SK-N-SH (cell line): ENCODE measurements around the gene SRSF5. TPM values are rescaled to one million over a fixed set of nuclear protein-coding genes. Genes with fewer than 3 reads are reported as not detected.

Experiments used
- CTCF ChIA-PET: fragments of 300-600, 350-600 bp; formaldehyde crosslinking; extraction: SDS; loops from one replicate; lab custom pipeline; 2021; lab: Yijun Ruan, JAX
- POLR2A ChIA-PET: fragments of 350-600 bp; sonication (Branson Sonifier 250); formaldehyde crosslinking; extraction: SDS; loops from one replicate; lab custom pipeline; 2020; ENCODE audit warnings: antibody characterized with exemption, inconsistent platforms; lab: Yijun Ruan, JAX
- DNase-seq: peaks from one replicate; pipeline ENCODE4 v3.0.0; 2012
- H2AFZ ChIP-seq: fragments of 200-600 bp; sonication (generic); 2 replicates; pipeline ENCODE4 v1.8.1; 2016; ENCODE audit warnings: antibody characterized with exemption, mild to moderate bottlenecking, low read depth
- H3F3A ChIP-seq: fragments of 200-600 bp; sonication (generic); replicated peaks from 2 replicates; pipeline ENCODE3; 2016; ENCODE audit warnings: antibody characterized with exemption, mild to moderate bottlenecking; ENCODE audit not compliant: insufficient read depth
- H3K27ac ChIP-seq, 2 experiments: fragments of 200-500 bp in 1 of 2; fragments of 200-600 bp in 1 of 2; sonication (Bioruptor generic) in 1 of 2; sonication (generic), shearing (Covaris generic) in 1 of 2; 2 replicates each; pipeline versions ENCODE4 v1.5.1 to v1.6.1; 2014 to 2016; ENCODE audit warnings: low read depth in 2 of 2, inconsistent platforms in 1 of 2, low read length in 1 of 2, mild to moderate bottlenecking in 1 of 2, mixed read lengths in 1 of 2
- H3K27me3 ChIP-seq: fragments of 200-600 bp; sonication (generic), shearing (Covaris generic); 2 replicates; pipeline ENCODE4 v1.6.1; 2016; ENCODE audit warnings: mixed run types; ENCODE audit not compliant: insufficient read depth
- H3K36me3 ChIP-seq, 2 experiments: fragments of 200-500 bp in 1 of 2; fragments of 200-600 bp in 1 of 2; sonication (Bioruptor generic) in 1 of 2; sonication (generic) in 1 of 2; replicated peaks in 1 of 2; 2 replicates each; pipeline versions ENCODE3 to v1.5.1; 2014 to 2016; ENCODE audit warnings: low read length in 1 of 2, mild to moderate bottlenecking in 1 of 2; ENCODE audit not compliant: insufficient read depth in 2 of 2, control insufficient read depth in 1 of 2
- H3K4me1 ChIP-seq, 2 experiments: fragments of 200-500 bp in 1 of 2; fragments of 200-600 bp in 1 of 2; sonication (Bioruptor generic) in 1 of 2; sonication (generic), shearing (Covaris generic) in 1 of 2; 2 replicates each; pipeline versions ENCODE4 v1.5.1 to v1.6.1; 2014 to 2016; ENCODE audit warnings: low read depth in 1 of 2, low read length in 1 of 2, mixed run types in 1 of 2; ENCODE audit not compliant: insufficient read depth in 2 of 2, control insufficient read depth in 1 of 2
- H3K4me2 ChIP-seq: fragments of 200-600 bp; sonication (generic), shearing (Covaris generic); 2 replicates; pipeline ENCODE4 v1.6.1; 2017; ENCODE audit warnings: mixed run types
- H3K4me3 ChIP-seq, 2 experiments: fragments of 200-500 bp in 1 of 2; fragments of 200-600 bp in 1 of 2; sonication (Bioruptor generic) in 1 of 2; sonication (generic), shearing (Covaris generic) in 1 of 2; 2 replicates each; pipeline versions ENCODE4 v1.5.1 to v1.8.1; 2014 to 2016; ENCODE audit warnings: low read depth in 2 of 2, inconsistent platforms in 1 of 2, low read length in 1 of 2, mild to moderate bottlenecking in 1 of 2, mixed read lengths in 1 of 2, moderate library complexity in 1 of 2
- H3K79me2 ChIP-seq: fragments of 200-600 bp; sonication (generic); 2 replicates; pipeline ENCODE4 v1.8.1; 2017; ENCODE audit warnings: mild to moderate bottlenecking; ENCODE audit not compliant: insufficient read depth
- H3K9ac ChIP-seq: fragments of 200-600 bp; sonication (generic); 2 replicates; pipeline ENCODE4 v1.6.1; 2017; ENCODE audit warnings: mixed run types
- H3K9me2 ChIP-seq: fragments of 200-600 bp; sonication (generic); 2 replicates; pipeline ENCODE4 v1.6.1; 2017; ENCODE audit warnings: mixed run types
- H3K9me3 ChIP-seq: fragments of 200-600 bp; sonication (generic); 2 replicates; pipeline ENCODE4 v1.6.1; 2017; ENCODE audit warnings: mixed run types, mild to moderate bottlenecking, moderate library complexity
- H4K20me1 ChIP-seq: fragments of 200-600 bp; sonication (generic); 2 replicates; pipeline ENCODE4 v1.6.1; 2017; ENCODE audit warnings: mild to moderate bottlenecking, mixed run types; ENCODE audit not compliant: insufficient read depth
- CHD2 ChIP-seq: fragments of 150-350 bp; IDR thresholded peaks from 2 replicates; pipeline ENCODE4 v1.6.1; 2018; ENCODE audit warnings: low read length; ENCODE audit not compliant: partially characterized antibody
- FOXJ3 ChIP-seq: sonication (generic); formaldehyde crosslinking; IDR thresholded peaks from 2 replicates; pipeline ENCODE4 v1.5.1; 2020; ENCODE audit warnings: mild to moderate bottlenecking, missing genetic modification reagents
- FOXM1 ChIP-seq: IDR thresholded peaks from 2 replicates; pipeline ENCODE4 v1.4.0; 2012; ENCODE audit warnings: low read depth, mild to moderate bottlenecking
- MAX ChIP-seq: IDR thresholded peaks from 2 replicates; pipeline ENCODE4 v1.4.0; 2012; ENCODE audit warnings: low read depth
- MXI1 ChIP-seq: IDR thresholded peaks from 2 replicates; pipeline ENCODE4 v1.6.1; 2012; ENCODE audit warnings: mild to moderate bottlenecking, low read depth, low read length, improper control_type of control experiment
- RCOR1 ChIP-seq: fragments of 150-350 bp; IDR thresholded peaks from 2 replicates; pipeline ENCODE4 v1.6.1; 2017; ENCODE audit warnings: antibody characterized with exemption, low read length
- TCF12 ChIP-seq: IDR thresholded peaks from 2 replicates; pipeline ENCODE4 v1.4.0; 2012
- TEAD4 ChIP-seq: IDR thresholded peaks from 2 replicates; pipeline ENCODE4 v1.4.0; 2012; ENCODE audit warnings: mild to moderate bottlenecking, borderline replicate concordance; ENCODE audit not compliant: insufficient read depth
- WGBS: methylation state at CpG from one replicate; pipeline ENCODE4 v1.1.6; 2017; ENCODE audit warnings: low lambda C conversion rate; 5-methylcytosine and 5-hydroxymethylcytosine counted together
- polyA plus RNA-seq, 3 experiments: library from polyadenylated mRNA; depleted of rRNA; stranded (reverse); fragments of >200 nt; gene quantifications; 2 replicates each; pipeline ENCODE4 v1.2.3, GENCODE V29; 2012
- TF ChIP-seq, protein P1 (sequence below): IDR thresholded peaks from 2 replicates; pipeline ENCODE4 v1.4.0; 2012; ENCODE audit warnings: low read depth, borderline replicate concordance

Gene SRSF5
- polyA plus RNA-seq, 1 of the 3 experiments (the other 2 are of a cell fraction): 324 TPM

- no peak for DNase-seq
Measured at GRCh38 chr14:69796797-69797500, 30.0 kb downstream of the SRSF5 start, which contains the start of gene SLC10A1. Gene SLC10A1, minus strand, starts transcription at chr14:69797241. Its CDS starts 86 bp downstream, at chr14:69797155.

DNA sequence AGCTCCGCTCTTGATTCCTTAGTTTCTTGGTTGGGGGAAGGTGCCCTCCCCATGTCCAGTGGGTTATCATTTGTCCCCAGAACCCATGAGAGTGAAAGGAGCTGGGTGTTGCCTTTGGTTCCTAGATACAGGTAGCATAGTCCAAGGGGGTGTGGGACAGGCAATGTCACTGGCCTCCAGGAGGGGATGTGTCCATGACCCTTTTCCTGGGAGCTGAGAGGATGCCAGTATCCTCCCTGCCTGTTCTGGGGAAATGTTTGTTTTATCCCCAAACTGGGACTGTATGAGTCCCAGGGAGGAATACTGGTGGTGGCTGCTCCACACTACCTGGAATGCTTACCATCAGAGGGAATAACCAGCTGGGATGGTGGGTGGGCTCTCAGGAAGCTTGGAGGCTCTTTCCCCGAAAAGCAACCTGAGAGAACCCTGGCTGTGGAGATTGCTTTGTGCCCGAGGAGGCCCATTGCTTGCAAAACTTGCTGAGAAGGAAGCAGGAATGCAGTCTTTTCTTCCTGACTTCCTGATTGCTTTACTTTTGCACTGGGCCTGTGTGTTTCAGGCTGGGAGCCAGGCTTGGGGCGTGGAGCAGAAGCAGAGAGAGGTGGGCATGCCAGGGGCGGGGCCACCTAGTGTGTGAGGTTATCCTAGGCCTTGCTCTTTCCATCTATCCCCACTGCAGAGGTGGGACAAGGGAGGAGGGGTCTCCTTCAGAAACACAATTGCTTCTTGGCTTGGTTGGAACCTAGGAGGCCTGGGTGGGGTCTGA is 30.8 kb downstream of the SRSF5 start:
- no peaks in the 10 kb centered on the region for H4K20me1 ChIP-seq
- no peak overlapping the region for H3K4me2 ChIP-seq
- H3K4me1 ChIP-seq: no peaks in the 10 kb centered on the region
- no peaks in the 10 kb centered on the region for H3F3A ChIP-seq
- H3K9me2 ChIP-seq: no peaks in the 10 kb centered on the region
- no peak for DNase-seq
- TF ChIP-seq TCF12 (no peak), CHD2 (no peak), FOXM1 (no peak), MXI1 (no peak), MAX (no peak), FOXJ3 (CRISPR knock-in tag) (no peak), TEAD4 (no peak)
- no peaks in the 10 kb centered on the region for H3K36me3 ChIP-seq
- H3K9me3 ChIP-seq: no peaks in the 10 kb centered on the region
- no peaks in the 10 kb centered on the region for H3K27me3 ChIP-seq
- WGBS: 28% methylated on average over 5 of the region's 5 CpGs
- ChIA-PET CTCF (no interaction called here), POLR2A (no interaction called here)
- no peak overlapping the region for H3K27ac ChIP-seq
- no peak overlapping the region for H3K4me3 ChIP-seq
- H2AFZ ChIP-seq: no peak overlapping the region
- H3K79me2 ChIP-seq: no peaks in the 10 kb centered on the region
- H3K9ac ChIP-seq: no peak overlapping the region

More at GRCh38 chr14:69796797-69797500, 30.0 kb downstream of the SRSF5 start, which contains the start of gene SLC10A1:
- POLR2A ChIA-PET: no interaction called here
- no peaks in the 10 kb centered on the region for H4K20me1 ChIP-seq
- no peaks in the 10 kb centered on the region for H3K36me3 ChIP-seq
- H3K9ac ChIP-seq: no peak within 1 kb of the TSS
- no peaks in the 10 kb centered on the region for H3K9me3 ChIP-seq
- 54% methylated on average over 7 of the region's 11 CpGs for WGBS
- H2AFZ ChIP-seq: no peak within 1 kb of the TSS
- H3K27me3 ChIP-seq: no peaks in the 10 kb centered on the region
- TF ChIP-seq, protein P1, sequence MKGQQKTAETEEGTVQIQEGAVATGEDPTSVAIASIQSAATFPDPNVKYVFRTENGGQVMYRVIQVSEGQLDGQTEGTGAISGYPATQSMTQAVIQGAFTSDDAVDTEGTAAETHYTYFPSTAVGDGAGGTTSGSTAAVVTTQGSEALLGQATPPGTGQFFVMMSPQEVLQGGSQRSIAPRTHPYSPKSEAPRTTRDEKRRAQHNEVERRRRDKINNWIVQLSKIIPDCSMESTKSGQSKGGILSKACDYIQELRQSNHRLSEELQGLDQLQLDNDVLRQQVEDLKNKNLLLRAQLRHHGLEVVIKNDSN: no peak
- TF ChIP-seq, all 33 proteins: peak for 0
- H3K79me2 ChIP-seq: no peaks in the 10 kb centered on the region
- no peaks in the 10 kb centered on the region for H3F3A ChIP-seq
- no peak within 1 kb of the TSS for H3K27ac ChIP-seq
- no peak within 1 kb of the TSS for H3K4me2 ChIP-seq
- no peaks in the 10 kb centered on the region for H3K4me1 ChIP-seq
- H3K9me2 ChIP-seq: no peaks in the 10 kb centered on the region
- CTCF ChIA-PET: no interaction called here
- no peak within 1 kb of the TSS for H3K4me3 ChIP-seq

DNA sequence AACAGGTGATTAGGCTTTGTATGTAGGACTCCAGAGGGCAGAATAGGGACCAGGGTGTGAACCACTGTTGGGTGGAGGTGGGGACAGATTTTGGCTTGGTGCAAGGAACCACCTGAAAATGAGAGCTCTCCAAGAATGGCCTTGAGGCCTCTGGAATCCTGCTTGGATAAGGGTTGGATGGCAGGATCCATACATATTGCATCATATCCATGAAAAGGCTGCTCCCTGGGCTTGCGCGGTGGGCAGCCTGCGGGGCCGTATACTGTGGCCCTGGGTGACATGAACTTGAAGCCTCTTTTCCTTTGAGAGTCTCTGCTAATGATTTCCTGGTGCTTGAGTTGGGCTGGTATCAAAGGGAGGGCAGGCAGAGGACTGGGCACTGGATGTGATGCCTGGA is 31.4 kb downstream of the SRSF5 start:
- no peaks in the 10 kb centered on the region for H3K27me3 ChIP-seq
- 100% methylated on average over 1 of the region's 4 CpGs for WGBS
- no peak overlapping the region for H3K9ac ChIP-seq
- H4K20me1 ChIP-seq: no peaks in the 10 kb centered on the region
- ChIA-PET POLR2A (no interaction called here), CTCF (no interaction called here)
- DNase-seq: no peak
- no peaks in the 10 kb centered on the region for H3K9me2 ChIP-seq
- H3K79me2 ChIP-seq: no peaks in the 10 kb centered on the region
- H3K4me1 ChIP-seq: no peaks in the 10 kb centered on the region
- no peaks in the 10 kb centered on the region for H3F3A ChIP-seq
- H3K4me2 ChIP-seq: no peak overlapping the region
- no peaks in the 10 kb centered on the region for H3K36me3 ChIP-seq
- TF ChIP-seq RCOR1 (no peak), FOXJ3 (CRISPR knock-in tag) (no peak)
- no peak overlapping the region for H3K27ac ChIP-seq
- H3K9me3 ChIP-seq: no peaks in the 10 kb centered on the region
- no peak overlapping the region for H3K4me3 ChIP-seq
- no peak overlapping the region for H2AFZ ChIP-seq
